ENCODE data around the gene SHOX.

DNA sequence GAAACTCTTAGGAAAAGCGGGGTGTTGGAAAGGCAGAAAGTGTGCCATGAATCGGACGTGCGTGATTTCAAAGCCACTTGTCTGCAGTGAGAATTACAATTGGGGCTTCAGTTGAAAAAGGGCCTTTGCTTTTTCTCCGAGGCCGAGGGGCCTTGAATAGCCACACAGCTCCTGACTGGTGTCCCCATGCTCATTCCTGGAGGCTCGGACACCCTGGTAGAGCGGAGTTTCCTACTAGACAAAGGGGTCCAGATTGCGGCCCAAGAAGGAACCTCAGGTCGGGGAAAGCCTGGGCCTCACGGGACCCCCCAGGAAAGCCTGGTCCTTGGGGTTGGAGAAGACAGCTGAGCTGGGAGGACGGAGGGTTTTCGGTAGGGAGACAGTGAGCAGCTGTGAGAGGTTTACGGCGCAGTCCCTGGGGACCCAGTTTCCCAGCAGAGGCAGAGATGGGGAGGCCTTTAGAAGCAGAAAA, 3.0 kb upstream of the SHOX start:
- TF ChIP-seq, protein P1, sequence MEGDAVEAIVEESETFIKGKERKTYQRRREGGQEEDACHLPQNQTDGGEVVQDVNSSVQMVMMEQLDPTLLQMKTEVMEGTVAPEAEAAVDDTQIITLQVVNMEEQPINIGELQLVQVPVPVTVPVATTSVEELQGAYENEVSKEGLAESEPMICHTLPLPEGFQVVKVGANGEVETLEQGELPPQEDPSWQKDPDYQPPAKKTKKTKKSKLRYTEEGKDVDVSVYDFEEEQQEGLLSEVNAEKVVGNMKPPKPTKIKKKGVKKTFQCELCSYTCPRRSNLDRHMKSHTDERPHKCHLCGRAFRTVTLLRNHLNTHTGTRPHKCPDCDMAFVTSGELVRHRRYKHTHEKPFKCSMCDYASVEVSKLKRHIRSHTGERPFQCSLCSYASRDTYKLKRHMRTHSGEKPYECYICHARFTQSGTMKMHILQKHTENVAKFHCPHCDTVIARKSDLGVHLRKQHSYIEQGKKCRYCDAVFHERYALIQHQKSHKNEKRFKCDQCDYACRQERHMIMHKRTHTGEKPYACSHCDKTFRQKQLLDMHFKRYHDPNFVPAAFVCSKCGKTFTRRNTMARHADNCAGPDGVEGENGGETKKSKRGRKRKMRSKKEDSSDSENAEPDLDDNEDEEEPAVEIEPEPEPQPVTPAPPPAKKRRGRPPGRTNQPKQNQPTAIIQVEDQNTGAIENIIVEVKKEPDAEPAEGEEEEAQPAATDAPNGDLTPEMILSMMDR (IDR thresholded peaks at IDR 0.05), result no peak
- no peak for TF ChIP-seq POLR2A (IDR thresholded peaks at IDR 0.05)
